HG03108 (cell line): ENCODE measurements around the gene CMTM6.
"Not testable (repeated sequence)": the region's sequence is repeated elsewhere in the genome, so short reads cannot be mapped to it uniquely, and the experiment has no call there.

Source experiments
- ATAC-seq: cut with Tn5 transposase; IDR thresholded peaks from one replicate; pipeline ENCODE4 v1.9.1; 2021; ENCODE audit warnings: moderate library complexity; ENCODE audit not compliant: unreplicated experiment

Gene CMTM6

GRCh38 chr3:32467333-32468070 lies 35.1 kb downstream of the CMTM6 start:
- peak; percentile 51 for ATAC-seq

GRCh38 chr3:32466808-32467207 lies 35.8 kb downstream of the CMTM6 start:
- ATAC-seq, result not testable (repeated sequence)

- ATAC-seq, result not testable (repeated sequence)
These were observed 37.9 kb downstream of the CMTM6 start for GRCh38 chr3:32464726-32465125.

- not testable (repeated sequence) for ATAC-seq
These were observed 39.2 kb downstream of the CMTM6 start for GRCh38 chr3:32463415-32463814.

- ATAC-seq, result not testable (repeated sequence)
These were observed 40.3 kb downstream of the CMTM6 start for GRCh38 chr3:32462191-32462986.

- not testable (repeated sequence) for ATAC-seq
These were observed 41.7 kb downstream of the CMTM6 start for GRCh38 chr3:32460817-32461496.

- ATAC-seq, result peak; percentile 59
These were observed 42.5 kb downstream of the CMTM6 start for GRCh38 chr3:32460031-32460749.

GRCh38 chr3:32459450-32459849 lies 43.2 kb downstream of the CMTM6 start:
- ATAC-seq, result no peak

GRCh38 chr3:32457971-32458471 lies 44.6 kb downstream of the CMTM6 start:
- ATAC-seq, result no peak

- no peak for ATAC-seq
These were observed 46.1 kb downstream of the CMTM6 start for GRCh38 chr3:32456429-32457130.

GRCh38 chr3:32455609-32456428 lies 46.8 kb downstream of the CMTM6 start:
- ATAC-seq, result peak; percentile 29

GRCh38 chr3:32454731-32455608 lies 47.7 kb downstream of the CMTM6 start:
- no peak for ATAC-seq

- ATAC-seq, result no peak
These were observed 48.5 kb downstream of the CMTM6 start for GRCh38 chr3:32454111-32454510.

GRCh38 chr3:32453346-32453745 lies 49.3 kb downstream of the CMTM6 start:
- no peak for ATAC-seq

GRCh38 chr3:32452009-32452408 lies 50.6 kb downstream of the CMTM6 start:
- ATAC-seq, result no peak

GRCh38 chr3:32450992-32451659 lies 51.5 kb downstream of the CMTM6 start:
- no peak for ATAC-seq

- no peak for ATAC-seq
These were observed 52.2 kb downstream of the CMTM6 start for GRCh38 chr3:32450426-32450825.

GRCh38 chr3:32449691-32450090 lies 53.0 kb downstream of the CMTM6 start:
- no peak for ATAC-seq
